ENCODE measurements around the gene NDUFB10.

- no peak for TF ChIP-seq CTCF (IDR thresholded peaks at IDR 0.05; ENCODE audit: low read length)
- TF ChIP-seq EZH2 (IDR thresholded peaks at IDR 0.05; ENCODE audit: borderline replicate concordance, low read length) = no peak
Measured at GRCh38 chr16:1978476-1979120, 19.3 kb downstream of the NDUFB10 start.
